Measurements from ENCODE around the gene KIF25. TPM values are rescaled to one million over a fixed set of nuclear protein-coding genes. Genes with fewer than 3 reads are reported as not detected.

Gene KIF25
- total and polyA plus RNA-seq, 7 donors, result 0.10 to 0.43 (median 0.20) TPM; not detected in 2

DNA sequence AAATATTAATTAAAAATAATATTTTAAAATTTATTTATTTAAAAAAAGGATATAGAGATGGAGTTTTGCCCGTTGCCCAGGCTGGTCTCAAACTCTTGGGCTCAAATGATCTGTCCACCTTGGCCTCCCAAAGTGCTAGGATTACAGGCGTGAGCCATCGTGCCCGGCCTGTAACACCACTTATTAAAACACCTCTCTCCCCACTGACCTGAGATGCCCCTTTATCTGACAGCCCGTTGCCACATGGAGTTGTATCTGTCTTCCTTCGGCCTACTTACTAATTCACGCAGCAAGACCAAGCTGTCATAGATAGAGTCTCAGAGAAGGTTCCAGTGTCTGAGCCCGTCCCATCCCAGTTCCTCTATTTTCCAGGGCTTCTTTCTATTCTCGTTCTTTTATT is 30.7 kb downstream of the KIF25 start:
- TF ChIP-seq CTCF (IDR thresholded peaks at IDR 0.05), result no peak
- no peak overlapping the region for H3K27ac ChIP-seq
- no peaks in the 10 kb centered on the region for H3K4me1 ChIP-seq
- no peak overlapping the region for H3K4me3 ChIP-seq
- WGBS, 3 donors, result 94 to 96% (median 96%) methylated on average over 9 of the region's 9 CpGs
- ATAC-seq (no peak), DNase-seq (no peak)
- intact Hi-C loops (cut with DNase I), result no loop called here
- no peaks in the 10 kb centered on the region for H3K36me3 ChIP-seq (ENCODE audit: insufficient read depth in 1 of 2, low read depth in 1 of 2)
- no peaks in the 10 kb centered on the region for H3K9me3 ChIP-seq
- H3K27me3 ChIP-seq (ENCODE audit: insufficient read depth in 3 of 3, low read length in 2 of 3), result no peaks in the 10 kb centered on the region

DNA sequence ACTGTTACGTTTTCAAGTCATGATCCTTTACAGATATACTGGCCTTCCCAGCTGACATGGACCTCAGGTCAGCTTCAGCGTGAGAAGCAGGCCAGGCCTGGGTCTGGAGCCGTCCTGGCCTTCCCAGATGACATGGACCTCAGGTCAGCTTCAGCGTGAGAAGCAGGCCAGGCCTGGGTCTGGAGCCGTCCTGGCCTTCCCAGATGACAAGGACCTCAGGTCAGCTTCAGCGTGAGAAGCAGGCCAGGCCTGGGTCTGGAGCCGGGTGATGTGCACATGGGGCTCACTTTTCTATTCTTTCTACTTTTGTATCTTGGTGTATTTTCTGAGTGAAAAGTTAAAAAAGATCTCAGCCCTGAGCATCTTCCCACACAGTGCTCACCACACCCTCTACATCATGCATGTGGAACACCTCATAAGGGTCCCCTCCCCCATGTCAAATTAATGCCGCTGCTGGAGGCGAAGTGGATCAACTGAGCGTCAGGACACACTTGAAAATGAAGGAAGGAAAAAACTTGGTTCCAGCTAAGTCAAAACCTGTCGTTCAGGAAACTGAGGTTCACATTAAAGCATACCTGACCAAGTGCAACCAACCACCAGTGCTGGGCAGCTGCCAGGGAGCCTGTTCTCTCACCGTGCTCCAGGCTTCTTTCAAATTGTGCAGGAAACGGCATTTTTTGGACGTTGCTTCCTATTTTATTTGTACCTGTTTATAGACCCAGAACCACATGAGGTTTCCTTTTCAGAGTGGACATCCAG is 32.2 kb downstream of the KIF25 start:
- intact Hi-C loops (cut with DNase I), result no loop called here
- TF ChIP-seq CTCF (IDR thresholded peaks at IDR 0.05), result no peak
- H3K4me1 ChIP-seq, result no peaks in the 10 kb centered on the region
- H3K27ac ChIP-seq, result peak overlapping the region; percentile 13
- H3K4me3 ChIP-seq, result no peak overlapping the region
- 74 to 86% (median 77%) methylated on average over 14 of the region's 14 CpGs for WGBS, 3 donors
- ATAC-seq (no peak), DNase-seq (no peak)
- H3K9me3 ChIP-seq, result no peaks in the 10 kb centered on the region
- H3K36me3 ChIP-seq (ENCODE audit: insufficient read depth in 1 of 2, low read depth in 1 of 2), result no peaks in the 10 kb centered on the region
- no peaks in the 10 kb centered on the region for H3K27me3 ChIP-seq (ENCODE audit: insufficient read depth in 3 of 3, low read length in 2 of 3)

DNA sequence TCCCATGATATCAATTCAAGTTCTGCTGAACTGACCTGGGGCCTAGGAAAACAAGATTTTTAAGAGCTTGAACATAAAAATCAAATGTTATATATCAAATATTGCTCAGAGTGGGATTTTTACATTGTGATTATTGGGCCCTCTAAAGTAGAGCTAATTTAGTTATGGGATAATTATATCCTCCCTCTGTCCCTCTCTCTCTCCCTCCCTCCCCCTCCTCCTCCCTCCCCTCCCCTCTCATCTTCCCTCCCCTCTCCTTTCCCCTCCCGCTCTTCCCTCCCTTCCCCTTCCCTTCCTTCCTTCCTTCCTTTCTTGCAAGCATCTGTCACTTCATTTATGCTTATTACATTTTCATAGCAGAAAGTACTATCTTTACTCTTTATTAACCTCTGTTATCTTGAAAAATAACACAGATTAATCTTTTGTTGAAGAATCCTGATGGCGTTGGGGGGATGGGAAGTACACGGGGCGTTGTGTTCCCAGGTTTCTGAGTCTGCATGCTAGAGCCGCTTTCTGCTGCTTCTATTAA is 32.8 kb downstream of the KIF25 start:
- Histone ChIP-seq H3K27me3 (ENCODE audit: insufficient read depth in 3 of 3, low read length in 2 of 3) (no peaks in the 10 kb centered on the region), H3K27ac (peak overlapping the region; percentile 48), H3K4me1 (no peaks in the 10 kb centered on the region), H3K9me3 (no peaks in the 10 kb centered on the region), H3K36me3 (ENCODE audit: insufficient read depth in 1 of 2, low read depth in 1 of 2) (no peaks in the 10 kb centered on the region), H3K4me3 (no peak overlapping the region)
- no peak for DNase-seq
- WGBS, 3 donors, result 48 to 64% (median 60%) methylated on average over 5 of the region's 5 CpGs
- no peak for TF ChIP-seq CTCF (IDR thresholded peaks at IDR 0.05)
- intact Hi-C loops (cut with DNase I), result no loop called here
- no peak for ATAC-seq

DNA sequence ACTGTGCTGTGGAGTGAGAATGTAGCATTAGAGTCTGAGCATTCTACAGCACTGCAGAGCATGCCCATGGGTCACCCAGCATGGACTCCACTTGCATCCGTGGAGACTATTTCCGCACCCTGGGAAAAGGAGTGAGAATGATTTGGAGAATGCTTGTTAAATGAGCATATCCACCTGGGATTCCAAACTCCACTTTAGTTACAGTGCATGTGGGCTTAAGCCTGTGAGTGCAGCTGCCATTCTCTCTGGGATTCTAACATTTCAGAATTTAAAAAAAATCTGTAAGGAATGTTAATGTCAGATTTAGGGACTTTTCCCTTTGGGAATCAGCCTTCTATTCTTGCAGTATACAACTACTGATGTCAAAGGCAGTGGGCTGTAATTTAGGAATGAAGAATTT is 33.4 kb downstream of the KIF25 start:
- peaks cover 0 to 5% (median 0%) of the 10 kb centered on the region in 3 donors for H3K27me3 ChIP-seq (ENCODE audit: insufficient read depth in 3 of 3, low read length in 2 of 3)
- ATAC-seq (no peak), DNase-seq (no peak)
- peak overlapping the region; percentile 67 for H3K27ac ChIP-seq
- no peaks in the 10 kb centered on the region for H3K36me3 ChIP-seq (ENCODE audit: insufficient read depth in 1 of 2, low read depth in 1 of 2)
- no peak for TF ChIP-seq CTCF (IDR thresholded peaks at IDR 0.05)
- 31 to 47% (median 35%) methylated on average over 2 of the region's 2 CpGs for WGBS, 3 donors
- H3K9me3 ChIP-seq, result no peaks in the 10 kb centered on the region
- peaks cover 3% of the 10 kb centered on the region for H3K4me1 ChIP-seq
- intact Hi-C loops (cut with DNase I), result no loop called here
- no peak overlapping the region for H3K4me3 ChIP-seq
